GM20431 (cell line): ENCODE data around the gene TRPV2.
"Not testable (repeated sequence)": the region's sequence is repeated elsewhere in the genome, so short reads cannot be mapped to it uniquely, and the experiment has no call there.

ENCODE experiments used
- in situ Hi-C: fragments of 300-500 bp; cut with MseI, MboI; formaldehyde crosslinking; loops from one replicate; pipeline ENCODE4 v1.15.0; 2020; ENCODE audit warnings: low sequenced_read_pairs; ENCODE audit not compliant: unreplicated experiment

The TRPV2 gene

GRCh38 chr17:16434662-16435061 lies 19.3 kb downstream of the TRPV2 start:
- in situ Hi-C loops, result no loop called here

- in situ Hi-C loops, result no loop called here
Observed at GRCh38 chr17:16435925-16436886, 20.8 kb downstream of the TRPV2 start.

GRCh38 chr17:16437083-16437482 lies 21.7 kb downstream of the TRPV2 start:
- in situ Hi-C loops, result no loop called here

GRCh38 chr17:16438173-16438556 lies 22.8 kb downstream of the TRPV2 start:
- in situ Hi-C loops, result no loop called here

GRCh38 chr17:16438557-16439302 lies 23.4 kb downstream of the TRPV2 start:
- in situ Hi-C loops, result no loop called here

- in situ Hi-C loops, result no loop called here
Observed at GRCh38 chr17:16439303-16439791, 24.0 kb downstream of the TRPV2 start.

GRCh38 chr17:16439811-16440351 lies 24.5 kb downstream of the TRPV2 start:
- in situ Hi-C loops, result no loop called here

- in situ Hi-C loops, result not testable (repeated sequence)
Observed at GRCh38 chr17:16440354-16440753, 25.0 kb downstream of the TRPV2 start.

GRCh38 chr17:16440901-16441629 lies 25.7 kb downstream of the TRPV2 start:
- in situ Hi-C loops, result no loop called here

GRCh38 chr17:16442141-16442540 lies 26.8 kb downstream of the TRPV2 start:
- in situ Hi-C loops, result no loop called here

GRCh38 chr17:16442594-16443510 lies 27.5 kb downstream of the TRPV2 start:
- in situ Hi-C loops, result no loop called here

- in situ Hi-C loops, result no loop called here
Observed at GRCh38 chr17:16443511-16444257, 28.3 kb downstream of the TRPV2 start.

GRCh38 chr17:16444258-16444886 lies 29.0 kb downstream of the TRPV2 start:
- in situ Hi-C loops, result no loop called here

GRCh38 chr17:16446338-16446983 lies 31.1 kb downstream of the TRPV2 start:
- in situ Hi-C loops, result no loop called here

GRCh38 chr17:16447676-16448075 lies 32.3 kb downstream of the TRPV2 start:
- in situ Hi-C loops, result no loop called here

GRCh38 chr17:16448490-16448889 lies 33.1 kb downstream of the TRPV2 start:
- in situ Hi-C loops, result no loop called here

GRCh38 chr17:16449121-16449570 lies 33.8 kb downstream of the TRPV2 start:
- in situ Hi-C loops, result no loop called here
